ENCODE results near the gene C1orf167.

The C1orf167 gene

GRCh38 chr1:11799896-11800295 lies 37.9 kb downstream of the C1orf167 start:
- Histone ChIP-seq H3K4me3 (ENCODE audit: low read length) (no peak overlapping the region), H3K36me3 (ENCODE audit: control insufficient read depth, low read length) (peaks cover 63% of the 10 kb centered on the region), H3K4me1 (ENCODE audit: control insufficient read depth, low read length) (peaks cover 30% of the 10 kb centered on the region), H3K79me2 (ENCODE audit: control insufficient read depth, low read length) (peaks cover 28% of the 10 kb centered on the region), H3K9me2 (replicated peaks; ENCODE audit: control insufficient read depth, low read length) (no peaks in the 10 kb centered on the region), H3K27me3 (ENCODE audit: control insufficient read depth, low read length) (no peaks in the 10 kb centered on the region), H4K20me1 (ENCODE audit: control insufficient read depth, insufficient read depth, low read depth, low read length) (peaks cover 7% of the 10 kb centered on the region; the same call in 1 of the 2 replicates), H3K27ac (ENCODE audit: low read depth, low read length) (no peak overlapping the region), H3F3A (ENCODE audit: control insufficient read depth, insufficient read depth) (peaks cover 5% of the 10 kb centered on the region), H3K4me2 (ENCODE audit: low read length) (no peak overlapping the region), H3K9me3 (ENCODE audit: control insufficient read depth, insufficient read depth, low read length) (no peaks in the 10 kb centered on the region)
- TF ChIP-seq CTCF (IDR thresholded peaks at IDR 0.05; ENCODE audit: low read depth, low read length, poor library complexity, severe bottlenecking) (no peak), EZH2phosphoT487 (IDR thresholded peaks at IDR 0.05; ENCODE audit: borderline replicate concordance, low read length) (no peak)

- peaks cover 33% of the 10 kb centered on the region for H3K79me2 ChIP-seq (ENCODE audit: control insufficient read depth, low read length)
- no peak overlapping the region for H3K4me2 ChIP-seq (ENCODE audit: low read length)
- no peaks in the 10 kb centered on the region for H3K27me3 ChIP-seq (ENCODE audit: control insufficient read depth, low read length)
- TF ChIP-seq EZH2phosphoT487 (IDR thresholded peaks at IDR 0.05; ENCODE audit: borderline replicate concordance, low read length) = no peak
- no peak for TF ChIP-seq CTCF (IDR thresholded peaks at IDR 0.05; ENCODE audit: low read depth, low read length, poor library complexity, severe bottlenecking)
- H3K4me1 ChIP-seq (ENCODE audit: control insufficient read depth, low read length) = peaks cover 32% of the 10 kb centered on the region
- peaks cover 7% of the 10 kb centered on the region; the same call in 1 of the 2 replicates for H4K20me1 ChIP-seq (ENCODE audit: control insufficient read depth, insufficient read depth, low read depth, low read length)
- no peaks in the 10 kb centered on the region for H3K9me2 ChIP-seq (replicated peaks; ENCODE audit: control insufficient read depth, low read length)
- peaks cover 63% of the 10 kb centered on the region for H3K36me3 ChIP-seq (ENCODE audit: control insufficient read depth, low read length)
- peaks cover 5% of the 10 kb centered on the region for H3F3A ChIP-seq (ENCODE audit: control insufficient read depth, insufficient read depth)
- no peaks in the 10 kb centered on the region for H3K9me3 ChIP-seq (ENCODE audit: control insufficient read depth, insufficient read depth, low read length)
- H3K4me3 ChIP-seq (ENCODE audit: low read length) = no peak overlapping the region
- no peak overlapping the region for H3K27ac ChIP-seq (ENCODE audit: low read depth, low read length)
Observed at GRCh38 chr1:11800391-11800755, 38.4 kb downstream of the C1orf167 start.

DNA sequence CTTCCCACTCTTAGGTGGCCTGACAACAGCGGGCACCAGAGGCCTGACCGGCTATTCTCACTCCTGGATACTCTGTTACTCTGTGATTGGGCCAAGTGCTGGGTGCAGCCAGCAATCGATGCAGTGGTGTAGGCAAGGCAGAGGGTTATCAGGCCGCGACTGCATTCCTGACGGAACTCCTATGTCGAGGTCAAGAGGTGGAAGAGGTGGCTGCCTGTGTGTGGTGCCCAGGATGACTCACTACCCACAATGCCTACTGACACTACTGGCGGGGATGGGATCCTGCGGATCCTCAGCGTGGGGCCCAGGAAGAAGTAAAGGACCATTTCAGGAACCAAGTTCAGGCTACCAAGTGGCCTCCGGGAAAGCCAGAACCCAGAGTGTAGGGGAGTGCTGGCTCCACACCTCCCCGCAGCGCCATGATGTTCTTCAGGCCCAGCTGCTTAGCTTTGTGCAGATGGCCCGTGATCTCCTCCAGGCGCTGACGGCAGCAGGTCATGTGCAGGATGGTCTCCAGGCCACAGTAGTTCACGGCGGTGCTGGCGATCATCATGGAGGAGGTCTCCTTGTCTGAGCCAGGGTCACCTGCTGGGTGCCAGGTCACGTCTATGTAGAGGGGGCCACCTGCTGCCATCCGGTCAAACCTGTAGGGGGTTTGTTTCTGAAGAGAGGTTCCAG lies 38.9 kb downstream of the C1orf167 start:
- Histone ChIP-seq H3K36me3 (ENCODE audit: control insufficient read depth, low read length) (peaks cover 61% of the 10 kb centered on the region), H3K79me2 (ENCODE audit: control insufficient read depth, low read length) (peaks cover 36% of the 10 kb centered on the region), H4K20me1 (ENCODE audit: control insufficient read depth, insufficient read depth, low read depth, low read length) (peaks cover 7% of the 10 kb centered on the region; the same call in 1 of the 2 replicates), H3K9me3 (ENCODE audit: control insufficient read depth, insufficient read depth, low read length) (no peaks in the 10 kb centered on the region), H3F3A (ENCODE audit: control insufficient read depth, insufficient read depth) (peaks cover 5% of the 10 kb centered on the region), H3K27me3 (ENCODE audit: control insufficient read depth, low read length) (no peaks in the 10 kb centered on the region), H3K4me2 (ENCODE audit: low read length) (no peak overlapping the region), H3K9me2 (replicated peaks; ENCODE audit: control insufficient read depth, low read length) (no peaks in the 10 kb centered on the region), H3K4me1 (ENCODE audit: control insufficient read depth, low read length) (peaks cover 32% of the 10 kb centered on the region), H3K27ac (ENCODE audit: low read depth, low read length) (no peak overlapping the region), H3K4me3 (ENCODE audit: low read length) (no peak overlapping the region)
- TF ChIP-seq EZH2phosphoT487 (IDR thresholded peaks at IDR 0.05; ENCODE audit: borderline replicate concordance, low read length) (no peak), CTCF (IDR thresholded peaks at IDR 0.05; ENCODE audit: low read depth, low read length, poor library complexity, severe bottlenecking) (no peak)

All from DOHH2 (cell line).